Lung microvascular endothelial cell (primary cell): ENCODE data around the gene ITGB5. TPM values are rescaled to one million over a fixed set of nuclear protein-coding genes. Genes with fewer than 3 reads are reported as not detected.

Experiments used
- DNase-seq, 2 donors: peaks; one replicate each; pipeline versions ENCODE4 v3.0.0 to v3.0.0-alpha.2; 2010; ENCODE audit warnings: low read depth in 2 of 2
- total RNA-seq: library from RNA; depleted of rRNA; stranded (reverse); fragments of >200 nt; gene quantifications from 2 replicates; pipeline ENCODE4 v1.2.1, GENCODE V29; 2014

The ITGB5 gene
- total RNA-seq, 1 donor from 2014 or later, result 49.2 TPM

DNA sequence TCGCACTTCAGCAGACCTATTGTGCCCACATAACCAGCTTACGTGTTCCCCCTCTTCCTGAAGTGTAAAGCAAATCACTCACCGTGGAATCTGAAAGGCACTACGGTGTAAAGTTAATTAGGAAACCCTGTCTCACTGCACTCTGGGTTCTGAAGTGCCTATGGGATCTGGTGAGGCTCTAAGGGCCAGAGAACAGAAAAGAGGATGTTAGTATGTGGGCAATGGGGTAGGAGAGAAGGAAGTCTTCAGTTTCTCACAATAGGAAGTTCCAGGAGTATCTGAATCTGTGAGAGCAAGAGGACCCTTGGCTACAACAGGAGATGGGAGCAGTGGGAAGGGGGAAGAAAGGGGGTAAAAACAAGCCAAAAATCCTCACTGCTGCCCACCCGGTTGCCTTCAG, 71.4 kb downstream of the ITGB5 start:
- DNase-seq, result no peak

DNA sequence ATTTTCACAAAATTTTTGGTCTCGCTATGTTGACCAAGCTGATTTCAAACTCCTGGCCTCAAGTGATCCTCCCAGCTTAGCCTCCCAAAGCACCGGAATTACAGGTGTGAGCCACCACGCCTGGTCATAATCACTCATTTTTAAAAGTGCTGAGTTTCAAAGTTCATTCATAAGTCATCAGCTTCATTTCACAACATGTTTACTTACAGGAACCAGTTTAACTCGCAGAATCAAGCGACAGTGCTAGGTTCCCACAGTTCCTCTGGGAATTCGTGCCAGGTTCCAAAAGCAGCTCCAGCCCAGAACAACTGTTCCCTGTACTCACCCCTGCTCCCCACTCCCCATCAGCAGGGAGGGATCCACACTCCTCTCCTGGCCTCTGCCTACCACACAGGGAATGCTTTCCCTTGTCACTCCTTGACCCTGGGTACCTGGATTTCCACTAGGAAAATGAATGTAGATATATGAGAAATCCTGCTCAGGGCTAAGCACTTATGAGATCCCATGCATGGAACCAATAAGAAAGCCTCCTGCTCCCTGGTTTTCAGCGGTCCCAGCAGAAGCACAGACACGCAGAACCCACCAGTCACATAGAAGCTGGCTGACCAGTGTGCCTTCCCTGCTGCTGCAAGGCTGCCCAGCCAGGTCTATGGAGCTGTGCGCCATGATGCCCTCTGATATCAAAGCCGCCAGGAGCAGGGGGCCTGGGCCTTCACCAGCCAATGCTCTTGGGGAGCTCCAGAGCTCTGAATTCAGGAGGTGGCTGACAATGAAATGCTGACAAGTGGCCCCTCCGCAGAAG, 72.3 kb downstream of the ITGB5 start:
- no peak for DNase-seq

DNA sequence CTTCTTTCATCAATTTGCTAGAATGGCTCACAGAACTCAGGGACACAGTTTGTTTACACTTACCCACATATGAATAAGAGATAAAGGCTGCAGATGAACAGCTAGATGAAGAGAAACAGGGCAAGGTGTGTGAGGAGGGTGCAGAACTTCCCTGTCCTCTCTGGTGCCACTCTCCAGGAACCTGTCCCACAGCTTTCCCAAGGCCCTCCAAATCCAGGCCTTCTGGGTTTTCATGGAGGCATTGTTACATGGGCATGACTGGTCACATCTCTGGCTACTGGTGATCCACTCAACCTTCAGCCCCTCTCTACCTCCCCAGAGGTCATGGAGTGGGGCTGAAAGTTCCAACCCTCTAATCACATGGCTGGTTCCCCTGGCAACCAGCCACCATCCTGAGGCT, 73.6 kb downstream of the ITGB5 start:
- no peak for DNase-seq

DNA sequence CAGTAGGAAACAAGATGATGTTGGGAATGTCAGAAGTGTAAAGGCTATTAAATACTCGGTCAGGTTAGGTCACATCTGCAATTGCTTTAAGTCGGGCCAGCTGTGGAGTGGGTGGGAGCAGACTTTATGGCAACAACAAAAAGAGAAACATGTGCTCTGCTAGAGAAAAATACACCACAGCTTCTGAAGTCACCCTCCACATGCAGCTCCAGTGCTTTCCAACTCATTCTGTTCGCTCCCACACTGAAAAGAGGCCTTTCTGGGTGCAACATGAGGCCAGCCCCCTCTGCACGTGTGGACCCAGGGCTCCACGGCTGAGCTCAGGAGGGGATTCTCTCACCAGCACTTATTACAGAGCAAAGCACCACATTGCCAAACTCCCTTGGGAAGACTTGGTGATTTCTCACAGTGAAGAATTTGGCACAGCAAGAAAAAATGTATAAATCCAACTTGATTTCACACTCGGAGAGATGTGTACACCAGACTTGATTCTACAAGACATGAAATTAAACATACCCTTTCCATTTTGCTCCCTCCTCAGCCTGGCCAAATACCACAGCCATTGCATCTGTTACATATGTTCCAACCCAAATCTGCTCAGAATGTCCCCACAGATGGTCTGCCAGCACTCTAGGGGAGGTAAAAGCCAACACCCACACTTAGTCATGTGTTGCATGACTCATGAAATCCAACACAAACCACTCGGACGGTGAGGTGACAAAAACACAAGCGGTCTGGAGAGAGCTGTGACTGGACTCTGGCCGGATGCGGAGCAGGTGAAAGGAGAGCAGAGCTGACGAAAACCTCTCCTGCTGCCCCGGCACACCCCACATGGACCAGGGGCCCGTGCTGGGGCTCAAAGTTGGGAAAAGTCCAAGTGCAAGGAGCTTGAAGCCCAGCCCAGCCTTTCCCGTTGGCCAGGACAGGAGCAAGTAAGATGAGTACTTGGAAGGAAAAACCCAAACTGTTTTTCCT, 74.6 kb downstream of the ITGB5 start:
- peak; percentile 68 to 76 for DNase-seq

DNA sequence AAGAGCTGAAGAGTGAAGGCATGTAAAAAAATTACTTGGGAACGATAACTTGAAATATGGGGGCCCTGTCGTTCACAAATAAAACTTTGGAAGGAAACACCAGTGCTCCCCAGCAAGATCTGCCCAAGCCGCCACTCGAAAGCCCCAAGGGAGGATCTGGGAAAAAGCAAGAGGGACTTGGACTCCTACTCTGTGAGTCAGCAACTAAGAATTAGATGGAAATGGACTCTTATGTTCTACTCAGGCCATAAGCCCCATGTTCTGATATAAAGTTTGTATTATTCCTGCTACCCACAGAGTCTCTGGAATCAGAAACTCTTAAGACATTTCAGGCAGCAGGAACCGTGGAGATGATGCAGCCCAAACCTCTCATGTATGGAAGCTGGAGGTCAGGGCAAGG, 75.7 kb downstream of the ITGB5 start:
- no peak for DNase-seq

DNA sequence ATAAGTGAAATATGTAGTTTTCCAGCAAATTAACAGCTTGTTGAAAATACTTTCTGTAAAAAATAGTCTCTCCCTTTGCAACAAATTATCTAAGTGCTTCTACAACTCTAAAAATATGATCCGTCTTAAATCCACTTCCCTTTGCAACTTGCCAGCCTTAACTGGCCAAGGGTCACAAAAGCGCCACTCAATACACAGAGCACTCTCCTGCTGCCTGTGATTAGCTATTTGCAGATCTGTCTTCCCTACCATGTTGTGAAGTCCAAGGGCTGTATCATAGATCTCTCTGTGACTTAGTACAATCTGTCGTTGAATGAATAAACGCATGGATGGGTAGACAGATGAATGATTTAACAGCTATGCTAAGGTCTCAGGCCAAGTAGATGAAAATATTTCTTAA, 76.2 kb downstream of the ITGB5 start:
- no peak for DNase-seq

DNA sequence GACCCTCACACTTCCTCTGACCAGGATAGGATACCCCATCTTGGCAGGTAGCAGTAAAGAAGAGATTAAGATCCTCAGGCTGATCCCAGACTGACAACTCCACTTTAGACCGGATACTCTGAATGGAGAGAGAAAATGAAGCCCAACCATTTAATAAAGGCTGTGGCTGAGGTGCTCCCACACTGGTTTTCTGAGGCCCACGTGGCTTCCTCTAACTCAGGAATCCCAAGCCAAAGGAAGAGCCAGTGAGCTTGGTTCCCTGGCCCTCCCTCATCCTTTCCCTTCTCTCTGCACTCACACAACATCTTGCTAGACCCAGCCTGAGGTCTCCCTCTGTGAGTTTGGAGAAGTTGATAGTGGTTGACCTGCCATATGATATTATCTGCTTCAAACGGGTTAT, 78.1 kb downstream of the ITGB5 start:
- DNase-seq, result no peak

DNA sequence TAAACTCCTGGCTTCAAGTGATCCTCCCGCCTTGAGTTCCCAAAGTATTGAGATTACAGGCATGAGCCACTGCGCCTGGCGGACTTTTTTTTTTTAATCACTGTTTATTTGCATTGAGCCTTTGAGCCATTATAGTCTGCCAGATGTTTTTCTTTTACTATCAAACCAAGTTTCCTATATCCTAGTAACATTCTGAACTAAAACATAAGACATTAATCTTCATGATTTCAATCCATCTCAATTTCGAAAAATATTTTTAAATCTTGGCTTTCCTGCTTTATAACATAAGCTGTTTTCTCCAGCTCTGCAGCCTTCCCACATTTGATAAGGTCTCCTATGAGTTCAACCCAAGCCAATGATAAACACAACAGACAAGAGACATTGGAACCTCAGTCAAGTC, 81.5 kb downstream of the ITGB5 start:
- DNase-seq, result no peak

DNA sequence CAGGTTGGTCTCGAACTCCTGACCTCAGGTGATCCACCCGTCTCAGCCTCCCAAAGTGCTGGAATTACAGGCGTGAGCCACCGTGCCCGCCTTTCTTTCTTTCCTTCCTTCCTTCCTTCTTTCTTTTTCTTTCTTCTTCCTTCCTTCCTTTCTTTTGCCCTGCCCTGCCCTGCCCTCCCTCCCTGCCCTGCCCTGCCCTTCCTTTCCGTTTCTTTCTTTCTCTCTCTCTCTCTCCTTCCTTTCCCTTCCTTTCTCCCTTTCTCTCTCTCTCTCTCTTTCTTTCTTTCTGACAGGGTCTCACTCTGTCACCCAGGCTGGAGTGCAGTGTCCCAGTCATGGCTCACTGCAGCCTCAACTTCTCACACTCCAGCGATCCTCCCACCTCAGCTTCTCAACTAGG, 82.3 kb downstream of the ITGB5 start:
- no peak for DNase-seq

DNA sequence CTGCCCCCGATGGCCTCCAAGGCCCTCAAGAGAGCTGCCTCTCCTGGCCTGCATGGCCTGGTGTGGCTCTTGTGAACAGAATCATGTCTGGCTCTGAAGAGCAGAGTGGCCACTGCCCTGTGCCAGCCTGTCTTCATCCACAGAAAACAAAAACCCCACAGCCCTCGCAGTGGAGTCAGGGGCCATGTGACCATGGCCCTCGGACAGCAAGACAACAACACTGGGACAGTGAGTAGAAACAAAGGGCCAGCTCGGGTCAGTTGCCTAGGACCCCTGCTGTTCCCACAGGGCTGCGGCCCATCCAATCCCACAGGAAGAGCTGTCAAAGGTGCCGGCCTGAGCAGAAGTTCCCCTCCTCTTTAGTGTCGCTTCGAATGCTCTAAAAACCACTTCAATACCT, 84.5 kb downstream of the ITGB5 start:
- no peak for DNase-seq

DNA sequence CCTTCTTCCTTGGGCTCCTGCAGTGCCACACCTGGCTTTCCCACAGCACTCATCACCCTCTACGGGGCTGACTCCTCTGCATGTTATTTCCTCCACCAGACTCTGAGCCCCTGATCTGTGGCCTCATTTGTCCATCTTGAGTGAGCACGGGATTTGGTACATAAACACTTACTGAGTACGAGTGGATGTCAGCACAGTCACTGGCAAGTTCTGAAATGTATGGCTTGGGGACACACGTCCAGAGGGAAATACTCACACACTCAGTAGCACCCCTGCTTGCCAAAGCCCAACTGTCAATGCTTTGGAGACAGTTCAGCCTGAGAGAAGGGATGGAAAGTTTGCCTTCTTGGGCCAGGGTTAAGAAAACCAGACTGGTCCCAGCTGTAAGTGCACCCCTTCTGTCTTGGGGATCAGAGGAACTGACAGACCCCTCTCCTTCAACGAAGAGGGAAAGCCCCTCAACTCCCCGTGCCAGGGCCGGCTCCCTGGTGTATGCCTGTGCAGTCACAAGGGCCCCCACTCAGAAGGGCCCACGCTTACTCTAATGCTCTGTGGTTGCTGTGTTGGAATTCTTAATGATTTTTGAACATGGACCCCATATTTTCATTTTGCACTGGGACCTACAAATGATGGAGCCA, 85.0 kb downstream of the ITGB5 start:
- no peak for DNase-seq

DNA sequence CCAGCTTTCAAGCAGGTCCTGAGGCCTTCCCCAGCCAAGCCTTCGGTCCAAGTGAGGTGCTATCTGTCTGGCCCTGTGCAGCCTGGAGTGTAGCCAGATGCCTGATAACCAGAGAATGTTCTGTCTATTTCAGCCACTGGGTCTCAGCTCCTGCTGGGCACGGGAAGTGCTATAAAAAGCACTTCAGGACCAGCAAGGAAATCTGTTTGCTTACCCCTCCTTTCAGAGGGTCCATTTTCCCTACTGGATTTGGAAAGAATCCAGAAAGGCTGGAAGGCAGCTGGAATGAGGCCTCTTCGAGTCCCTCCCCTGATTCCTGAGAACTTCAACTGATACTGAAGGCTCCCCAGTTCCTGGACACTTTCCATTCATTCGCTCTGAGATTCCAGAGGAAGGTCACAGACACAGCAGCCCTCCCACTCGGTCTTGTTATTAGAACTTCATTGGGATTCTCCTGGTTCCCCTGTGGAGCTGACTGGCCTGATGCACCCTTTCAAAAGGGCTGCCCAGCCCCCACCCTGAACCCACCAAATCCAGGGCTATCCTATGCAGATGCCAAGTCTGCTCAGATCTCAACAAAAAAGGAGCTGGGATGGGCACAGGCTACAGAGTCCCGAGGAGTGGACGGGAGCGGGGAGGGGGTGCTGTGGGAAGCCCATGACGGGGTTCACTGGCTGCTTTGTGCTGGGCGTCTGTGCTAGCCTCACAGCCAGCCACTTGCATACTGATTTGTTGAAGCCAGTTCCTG, 86.5 kb downstream of the ITGB5 start:
- DNase-seq, result peak in 1 of 2 donors; percentile 53

DNA sequence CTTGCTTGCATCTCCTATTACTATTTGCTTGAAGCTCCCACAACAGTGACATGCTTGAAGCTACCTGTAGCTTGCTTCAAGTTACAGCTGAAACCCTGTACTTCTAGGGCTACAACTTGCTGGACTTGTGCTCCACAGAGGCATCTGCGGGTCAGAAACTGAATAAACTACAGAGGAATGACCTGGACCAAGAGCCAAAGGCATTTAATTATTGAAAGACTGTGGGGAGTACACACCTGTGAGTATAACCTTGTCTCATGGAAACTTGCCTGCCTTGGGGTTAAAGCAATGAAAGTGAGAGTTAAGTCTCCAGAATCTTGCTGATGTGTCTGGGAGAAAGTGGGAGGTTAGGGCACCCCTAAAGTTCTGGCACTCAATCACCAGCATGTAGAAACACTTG, 87.1 kb downstream of the ITGB5 start:
- no peak for DNase-seq

DNA sequence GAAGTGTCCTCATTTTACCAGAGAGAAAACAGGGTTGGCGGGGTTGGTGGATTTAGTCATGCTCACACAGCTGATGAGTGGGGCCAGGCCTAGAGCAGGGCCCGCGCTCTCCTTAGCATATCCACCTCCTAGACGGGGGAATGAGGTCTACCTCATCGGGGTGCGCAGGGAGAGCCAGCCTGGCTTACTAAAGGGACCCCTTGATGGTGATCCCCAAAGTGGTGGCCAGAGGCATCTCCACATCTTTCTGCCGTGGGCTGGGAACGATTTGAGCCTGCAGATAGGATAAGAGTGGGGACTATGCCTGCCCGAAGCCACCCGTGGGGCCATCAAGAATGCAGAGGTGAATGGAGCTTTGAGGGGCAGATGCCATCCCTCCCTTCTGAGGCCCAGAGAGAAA, 87.5 kb downstream of the ITGB5 start:
- no peak for DNase-seq

DNA sequence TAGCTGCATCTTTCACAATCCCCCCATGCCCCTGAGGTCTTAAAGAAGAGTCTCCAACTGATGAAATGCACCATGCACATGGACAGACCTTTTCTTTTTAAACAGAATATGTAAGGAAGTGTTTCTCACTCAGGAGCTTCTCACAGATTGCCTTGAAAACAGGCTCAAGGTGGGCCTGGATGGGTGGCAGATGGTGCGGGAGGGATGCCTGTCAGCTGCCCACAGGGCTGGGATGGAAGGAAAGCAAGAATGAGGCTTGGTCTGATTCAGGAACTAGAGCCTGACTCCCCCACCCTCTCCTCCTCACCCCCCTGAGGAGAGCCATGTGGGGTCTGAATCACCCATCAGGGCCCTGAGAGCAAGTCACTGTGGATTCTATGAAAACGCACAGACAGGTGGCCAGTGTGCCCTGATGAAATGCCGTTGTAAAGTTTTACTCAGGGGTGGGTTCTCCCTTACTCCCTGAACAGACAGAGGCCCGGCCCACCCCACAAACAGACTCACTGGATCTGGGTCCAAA, 89.7 kb downstream of the ITGB5 start:
- DNase-seq, result no peak

DNA sequence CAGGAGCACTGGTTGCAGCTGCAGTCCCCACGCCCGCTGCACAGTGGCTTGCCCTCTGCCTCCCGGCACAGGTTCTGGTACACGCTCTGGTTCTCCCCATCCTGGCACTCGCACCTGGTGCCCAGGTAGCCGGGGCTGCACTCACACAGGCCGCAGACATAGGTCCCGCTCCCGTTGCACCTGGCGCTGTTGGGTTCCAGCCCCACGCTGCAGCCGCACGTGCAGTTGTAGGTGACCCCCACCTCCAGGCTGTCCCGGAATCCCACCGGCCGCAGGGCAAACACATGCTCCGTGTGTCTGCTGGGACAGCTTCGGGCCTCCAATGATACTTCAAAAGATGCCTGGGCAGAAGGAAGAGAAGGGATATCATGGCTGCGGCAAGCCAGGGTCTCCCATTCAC, 90.7 kb downstream of the ITGB5 start:
- DNase-seq, result no peak

DNA sequence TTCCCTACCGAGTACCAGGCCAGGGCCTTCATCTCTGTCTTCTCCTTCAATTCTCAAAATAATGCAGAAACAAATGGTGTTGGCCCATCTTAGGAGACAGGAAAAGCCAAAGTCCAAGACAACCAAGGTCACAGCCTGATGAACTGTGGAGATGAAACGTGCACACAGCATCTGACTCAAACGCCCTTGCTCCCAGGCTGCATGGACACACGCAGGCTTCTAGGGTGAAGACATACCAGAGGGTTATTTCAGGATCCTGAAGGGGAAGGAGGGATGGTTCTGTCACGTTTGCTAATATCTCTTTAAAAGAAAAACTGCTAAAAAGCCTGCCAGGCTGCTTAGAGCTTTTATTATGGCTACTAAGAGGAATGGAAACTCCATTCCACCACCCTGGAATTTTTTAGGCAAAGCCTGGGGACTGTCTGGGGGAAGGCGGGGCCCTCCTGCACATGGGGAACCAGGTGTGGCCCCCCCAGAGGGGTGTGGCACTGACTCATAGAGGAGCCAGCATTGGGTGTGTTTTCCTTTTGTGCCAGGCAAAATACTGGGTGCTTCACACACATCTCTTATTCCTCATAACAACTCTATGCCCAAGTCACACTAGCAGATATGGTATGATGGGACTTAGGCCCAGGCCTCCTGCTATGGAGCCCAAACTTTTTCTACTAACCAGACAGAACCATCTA, 94.0 kb downstream of the ITGB5 start:
- DNase-seq, result no peak

DNA sequence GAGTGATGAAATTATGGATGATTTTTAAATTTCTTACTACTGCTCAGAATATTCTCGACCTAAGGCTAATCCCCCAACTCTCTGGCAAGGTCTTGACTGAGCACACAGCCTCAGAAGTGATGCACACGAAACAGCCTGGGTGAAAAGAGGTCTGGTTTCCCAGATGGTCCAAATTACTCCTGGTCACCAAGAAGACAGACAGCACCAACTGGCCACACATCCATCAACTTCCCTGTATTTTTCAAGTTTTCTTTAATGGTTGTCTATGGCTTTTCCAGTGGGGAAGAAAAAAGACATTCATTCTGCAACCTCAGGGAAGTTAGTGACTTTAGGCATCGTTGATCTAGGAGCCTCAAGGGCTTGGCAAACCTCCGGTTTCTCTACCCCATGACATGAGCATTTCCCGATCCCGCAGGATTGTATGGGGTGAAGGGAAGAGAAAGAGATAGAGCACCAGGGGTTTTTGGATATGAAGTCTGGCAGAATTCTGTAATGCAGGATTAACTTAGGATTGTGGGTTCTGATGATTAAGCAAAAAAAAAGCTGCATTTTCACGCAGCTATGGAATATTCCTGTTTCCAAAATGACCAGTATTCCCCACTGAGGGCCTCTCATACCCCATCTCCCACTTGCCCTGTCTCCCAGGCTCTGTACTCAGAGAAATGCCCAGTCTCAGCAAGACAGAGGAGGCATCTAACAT, 94.7 kb downstream of the ITGB5 start:
- no peak for DNase-seq

DNA sequence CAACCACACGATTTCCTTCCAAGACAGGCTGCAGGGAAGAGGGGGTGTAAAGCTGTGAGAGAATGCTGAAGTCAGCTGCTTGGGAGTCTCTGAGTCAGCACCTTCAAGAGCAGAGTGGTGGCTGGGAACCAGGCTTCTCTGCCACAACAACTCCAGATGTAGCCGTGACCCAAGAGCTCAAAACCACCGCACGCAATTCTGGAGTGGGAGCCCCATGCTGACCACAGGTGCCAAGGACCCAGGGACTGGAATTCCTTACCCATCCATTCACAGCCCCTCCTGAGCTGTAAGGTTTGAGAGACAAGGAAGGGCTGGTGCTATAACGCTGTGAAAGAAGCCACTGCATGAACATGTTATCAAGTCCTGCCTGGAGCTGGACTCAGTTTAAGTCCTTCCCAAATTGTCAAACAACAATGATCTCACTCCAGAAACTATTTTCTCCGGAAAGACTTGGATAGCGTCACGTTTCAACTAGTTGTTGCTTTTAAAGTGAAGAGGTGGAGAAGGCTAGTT, 95.5 kb downstream of the ITGB5 start:
- DNase-seq, result no peak

DNA sequence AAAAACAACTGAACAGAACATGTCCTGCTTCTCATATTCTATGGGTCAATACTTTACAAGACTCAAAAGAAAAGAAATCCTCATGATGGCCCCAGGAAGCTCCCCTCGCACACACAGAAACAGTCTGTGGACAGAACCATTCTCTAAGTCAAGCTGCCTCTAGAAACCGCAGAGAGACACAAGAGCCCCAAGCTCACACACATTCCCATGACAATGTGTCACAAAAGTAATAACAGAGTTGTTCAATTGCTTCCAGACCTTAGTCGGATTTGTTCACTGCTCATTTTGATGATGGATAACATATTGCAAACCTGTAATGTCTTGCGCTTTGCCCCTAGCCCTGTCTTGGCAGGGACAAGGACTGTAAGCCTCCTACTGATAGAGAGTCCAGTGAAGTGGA, 96.0 kb downstream of the ITGB5 start:
- DNase-seq, result no peak
